ENCODE measurements around the gene IGFL4.
"Not testable (repeated sequence)": the region's sequence is repeated elsewhere in the genome, so short reads cannot be mapped to it uniquely, and the experiment has no call there.

The IGFL4 gene

DNA sequence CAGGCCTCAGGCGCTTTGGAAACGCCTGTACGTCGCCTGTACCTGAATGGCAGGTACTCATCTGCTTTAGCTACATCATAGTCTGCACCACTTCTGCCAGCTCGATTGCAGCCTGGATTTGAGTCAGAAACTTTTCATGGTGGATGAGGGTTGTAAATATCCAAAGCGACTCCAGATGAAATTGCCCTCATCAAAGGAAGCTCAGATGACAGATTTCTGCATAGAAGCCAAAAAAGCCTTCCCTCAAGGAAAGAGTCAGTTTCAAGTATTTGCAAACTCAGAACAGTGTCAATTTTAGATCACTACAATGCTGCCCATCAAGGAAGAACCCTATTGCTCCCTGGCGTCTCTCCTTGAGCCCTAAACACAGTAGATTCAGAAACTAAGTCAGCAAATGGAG is 38.8 kb upstream of the IGFL4 start:
- H2BK12ac ChIP-seq (ENCODE audit: low read length): no peak overlapping the region
- H3K79me1 ChIP-seq (ENCODE audit: low read length): peaks cover 7% of the 10 kb centered on the region
- H4K91ac ChIP-seq (ENCODE audit: low read depth, low read length): peak overlapping the region; percentile 58
- H3K9ac ChIP-seq (ENCODE audit: low read length): no peak overlapping the region
- H2BK5ac ChIP-seq (ENCODE audit: low read depth, low read length, poor library complexity): no peak overlapping the region
- H3K27me3 ChIP-seq (ENCODE audit: insufficient read depth, low read length): peaks cover 11% of the 10 kb centered on the region
- H3K4me2 ChIP-seq (ENCODE audit: low read length): no peak overlapping the region
- H4K12ac ChIP-seq (ENCODE audit: low read depth, low read length): no peak overlapping the region
- H2AFZ ChIP-seq (ENCODE audit: insufficient read depth, low read length, poor library complexity): no peak overlapping the region
- no peak overlapping the region for H2BK120ac ChIP-seq (ENCODE audit: insufficient read depth, low read length, poor library complexity)
- H2AK5ac ChIP-seq (ENCODE audit: low read length): peak overlapping the region; percentile 73
- H3K36me3 ChIP-seq (ENCODE audit: control insufficient read depth in 1 of 2, insufficient read depth in 2 of 2, low read length in 2 of 2): no peaks in the 10 kb centered on the region
- H3K4me1 ChIP-seq (ENCODE audit: control insufficient read depth in 1 of 2, insufficient read depth in 2 of 2, low read length in 2 of 2): peaks cover 7% of the 10 kb centered on the region in 2 experiments
- H3K27ac ChIP-seq (ENCODE audit: low read depth, low read length): no peak overlapping the region
- no peak overlapping the region for H3K23ac ChIP-seq (ENCODE audit: low read length)
- H3K9me3 ChIP-seq (ENCODE audit: insufficient read depth, low read depth, low read length): peaks cover 9% of the 10 kb centered on the region
- no peak overlapping the region for H3K14ac ChIP-seq (ENCODE audit: low read length)
- WGBS (ENCODE audit: extremely low coverage, insufficient coverage, insufficient read length): no CpG with 5 or more reads among the region's 7 CpGs
- no peak overlapping the region for H4K8ac ChIP-seq (ENCODE audit: low read depth, low read length)
- no peak overlapping the region for H3K4me3 ChIP-seq (ENCODE audit: low read depth, low read length)
- no peak for DNase-seq
- H3K79me2 ChIP-seq (ENCODE audit: control insufficient read depth, insufficient read depth, low read length, poor library complexity): no peaks in the 10 kb centered on the region
- H3K18ac ChIP-seq (ENCODE audit: low read length): no peak overlapping the region
- no peak overlapping the region for H3K4ac ChIP-seq (ENCODE audit: low read depth, low read length)

DNA sequence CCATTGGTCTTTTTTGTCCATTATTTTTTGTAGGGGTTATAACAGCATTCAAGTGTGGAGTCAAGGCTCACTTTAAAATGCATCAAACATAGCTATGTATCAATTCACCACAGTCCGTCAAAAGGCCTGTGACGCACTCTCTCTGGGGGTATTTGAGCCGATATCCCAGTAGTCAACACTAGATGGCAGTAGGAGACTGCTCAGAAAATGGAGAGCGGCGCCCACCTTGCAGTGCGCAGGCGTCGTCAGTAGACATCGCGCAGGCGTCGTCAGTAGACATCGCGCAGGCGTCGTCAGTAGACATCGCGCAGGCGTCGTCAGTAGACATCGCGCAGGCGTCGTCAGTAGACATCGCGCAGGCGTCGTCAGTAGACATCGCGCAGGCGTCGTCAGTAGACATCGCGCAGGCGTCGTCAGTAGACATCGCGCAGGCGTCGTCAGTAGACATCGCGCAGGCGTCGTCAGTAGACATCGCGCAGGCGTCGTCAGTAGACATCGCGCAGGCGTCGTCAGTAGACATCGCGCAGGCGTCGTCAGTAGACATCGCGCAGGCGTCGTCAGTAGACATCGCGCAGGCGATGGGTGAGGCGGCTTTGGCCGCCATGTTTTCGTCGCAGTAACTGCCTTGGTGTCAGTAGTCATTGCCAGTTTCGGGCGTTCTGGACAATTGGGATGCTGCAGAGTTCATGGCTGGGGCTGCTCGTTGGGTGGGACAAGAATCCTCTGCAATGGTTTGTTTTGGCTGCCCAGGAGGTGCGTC is 38.0 kb upstream of the IGFL4 start:
- H3K14ac ChIP-seq (ENCODE audit: low read length); H2BK5ac ChIP-seq (ENCODE audit: low read depth, low read length, poor library complexity); H3K79me1 ChIP-seq (ENCODE audit: low read length); H3K4me1 ChIP-seq (ENCODE audit: control insufficient read depth in 1 of 2, insufficient read depth in 2 of 2, low read length in 2 of 2); H3K4me2 ChIP-seq (ENCODE audit: low read length); H3K79me2 ChIP-seq (ENCODE audit: control insufficient read depth, insufficient read depth, low read length, poor library complexity); H2BK120ac ChIP-seq (ENCODE audit: insufficient read depth, low read length, poor library complexity); H3K4me3 ChIP-seq (ENCODE audit: low read depth, low read length); H3K9me3 ChIP-seq (ENCODE audit: insufficient read depth, low read depth, low read length); H3K27ac ChIP-seq (ENCODE audit: low read depth, low read length); H2AFZ ChIP-seq (ENCODE audit: insufficient read depth, low read length, poor library complexity); H2BK12ac ChIP-seq (ENCODE audit: low read length); H3K9ac ChIP-seq (ENCODE audit: low read length); H3K18ac ChIP-seq (ENCODE audit: low read length); H3K4ac ChIP-seq (ENCODE audit: low read depth, low read length); H2AK5ac ChIP-seq (ENCODE audit: low read length); H4K8ac ChIP-seq (ENCODE audit: low read depth, low read length); H3K36me3 ChIP-seq (ENCODE audit: control insufficient read depth in 1 of 2, insufficient read depth in 2 of 2, low read length in 2 of 2); H4K12ac ChIP-seq (ENCODE audit: low read depth, low read length); H3K23ac ChIP-seq (ENCODE audit: low read length): not testable (repeated sequence)
- Histone ChIP-seq H3K27me3 (ENCODE audit: insufficient read depth, low read length) (peaks cover 11% of the 10 kb centered on the region), H4K91ac (ENCODE audit: low read depth, low read length) (peak overlapping the region; percentile 58)
- DNase-seq: peak; percentile 80 to 94
- no CpG with 5 or more reads among the region's 71 CpGs for WGBS (ENCODE audit: extremely low coverage, insufficient coverage, insufficient read length)

DNA sequence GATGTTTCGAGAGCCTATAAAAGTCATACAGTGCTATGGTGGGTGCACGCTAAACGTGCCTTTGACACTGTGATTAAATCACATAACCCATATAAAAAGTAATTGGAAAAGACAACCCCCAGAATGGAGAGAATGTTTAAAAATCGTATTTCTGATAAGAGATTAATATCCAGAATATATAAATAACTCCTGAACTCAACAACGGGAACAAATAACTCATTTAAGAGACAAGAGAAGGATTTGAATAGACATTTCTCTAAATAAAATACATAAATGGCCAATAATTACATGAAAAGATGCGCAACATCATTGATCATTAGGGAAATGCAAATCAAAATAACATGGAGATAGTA is 37.0 kb upstream of the IGFL4 start:
- no peak overlapping the region for H2BK12ac ChIP-seq (ENCODE audit: low read length)
- H3K4me3 ChIP-seq (ENCODE audit: low read depth, low read length): no peak overlapping the region
- H3K36me3 ChIP-seq (ENCODE audit: control insufficient read depth in 1 of 2, insufficient read depth in 2 of 2, low read length in 2 of 2): no peaks in the 10 kb centered on the region
- DNase-seq: no peak
- H3K9ac ChIP-seq (ENCODE audit: low read length): no peak overlapping the region
- H3K4me2 ChIP-seq (ENCODE audit: low read length): no peak overlapping the region
- H3K14ac ChIP-seq (ENCODE audit: low read length): no peak overlapping the region
- no peak overlapping the region for H2AFZ ChIP-seq (ENCODE audit: insufficient read depth, low read length, poor library complexity)
- no peak overlapping the region for H3K23ac ChIP-seq (ENCODE audit: low read length)
- H3K4ac ChIP-seq (ENCODE audit: low read depth, low read length): no peak overlapping the region
- no peak overlapping the region for H2AK5ac ChIP-seq (ENCODE audit: low read length)
- H4K12ac ChIP-seq (ENCODE audit: low read depth, low read length): no peak overlapping the region
- H2BK120ac ChIP-seq (ENCODE audit: insufficient read depth, low read length, poor library complexity): no peak overlapping the region
- H3K9me3 ChIP-seq (ENCODE audit: insufficient read depth, low read depth, low read length): peaks cover 9% of the 10 kb centered on the region
- H3K79me2 ChIP-seq (ENCODE audit: control insufficient read depth, insufficient read depth, low read length, poor library complexity): no peaks in the 10 kb centered on the region
- H4K91ac ChIP-seq (ENCODE audit: low read depth, low read length): no peak overlapping the region
- H3K18ac ChIP-seq (ENCODE audit: low read length): no peak overlapping the region
- peaks cover 7% of the 10 kb centered on the region in 2 experiments for H3K4me1 ChIP-seq (ENCODE audit: control insufficient read depth in 1 of 2, insufficient read depth in 2 of 2, low read length in 2 of 2)
- no peak overlapping the region for H4K8ac ChIP-seq (ENCODE audit: low read depth, low read length)
- H3K27me3 ChIP-seq (ENCODE audit: insufficient read depth, low read length): peaks cover 11% of the 10 kb centered on the region
- H2BK5ac ChIP-seq (ENCODE audit: low read depth, low read length, poor library complexity): no peak overlapping the region
- H3K27ac ChIP-seq (ENCODE audit: low read depth, low read length): no peak overlapping the region
- H3K79me1 ChIP-seq (ENCODE audit: low read length): peaks cover 7% of the 10 kb centered on the region
- no CpG with 5 or more reads among the region's 6 CpGs for WGBS (ENCODE audit: extremely low coverage, insufficient coverage, insufficient read length)

DNA sequence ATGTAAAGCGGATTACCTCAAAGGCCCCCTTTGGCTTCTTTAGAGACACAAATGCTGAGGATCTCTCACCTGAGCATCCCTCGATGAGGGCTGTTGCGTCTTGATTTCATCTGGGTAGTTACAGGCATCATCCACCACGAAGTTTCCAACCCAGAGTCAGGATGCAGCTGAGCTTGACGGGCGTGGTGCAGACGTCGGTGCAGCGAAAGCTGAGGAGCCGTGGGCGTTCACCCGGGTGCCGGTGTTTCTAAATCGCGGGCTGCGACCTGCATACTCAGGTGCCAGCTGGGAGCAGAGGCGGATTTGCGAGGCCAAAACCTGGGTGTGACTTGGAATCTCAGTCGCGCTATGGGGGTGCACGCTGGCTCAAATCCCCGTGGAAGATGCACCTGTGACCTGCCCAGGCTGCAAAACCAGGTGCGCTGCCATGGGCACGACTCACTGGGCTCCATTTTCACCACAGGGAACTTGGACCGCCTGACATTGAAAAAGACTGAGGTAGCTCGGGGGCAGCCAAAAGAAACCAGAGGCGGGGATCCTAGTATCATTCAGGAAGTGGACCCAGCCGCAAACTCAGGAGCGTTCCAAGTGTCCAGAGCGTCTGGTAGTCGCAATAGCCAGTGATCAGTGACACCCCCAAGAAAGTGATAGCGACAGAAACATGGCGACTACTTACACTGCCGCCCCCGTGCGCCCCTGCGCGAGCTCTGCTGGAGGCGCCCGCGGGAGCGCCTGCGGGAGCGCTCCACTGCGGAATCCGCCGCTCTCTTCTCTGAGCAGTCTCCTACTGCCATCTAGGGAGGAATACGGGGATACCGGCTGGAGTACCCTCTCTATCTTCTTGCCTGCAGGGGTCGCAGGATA is 36.4 kb upstream of the IGFL4 start:
- Histone ChIP-seq H2BK12ac (ENCODE audit: low read length) (no peak overlapping the region), H3K27me3 (ENCODE audit: insufficient read depth, low read length) (peaks cover 11% of the 10 kb centered on the region), H3K4me2 (ENCODE audit: low read length) (peak overlapping the region; percentile 86), H2BK120ac (ENCODE audit: insufficient read depth, low read length, poor library complexity) (no peak overlapping the region), H3K36me3 (ENCODE audit: control insufficient read depth in 1 of 2, insufficient read depth in 2 of 2, low read length in 2 of 2) (no peaks in the 10 kb centered on the region), H3K4ac (ENCODE audit: low read depth, low read length) (no peak overlapping the region), H3K9me3 (ENCODE audit: insufficient read depth, low read depth, low read length) (peaks cover 9% of the 10 kb centered on the region), H3K79me1 (ENCODE audit: low read length) (peaks cover 7% of the 10 kb centered on the region), H3K4me3 (ENCODE audit: low read depth, low read length) (no peak overlapping the region), H3K18ac (ENCODE audit: low read length) (no peak overlapping the region), H3K4me1 (ENCODE audit: control insufficient read depth in 1 of 2, insufficient read depth in 2 of 2, low read length in 2 of 2) (peaks cover 7% of the 10 kb centered on the region in 2 experiments), H3K23ac (ENCODE audit: low read length) (no peak overlapping the region), H4K91ac (ENCODE audit: low read depth, low read length) (no peak overlapping the region), H2BK5ac (ENCODE audit: low read depth, low read length, poor library complexity) (no peak overlapping the region), H2AK5ac (ENCODE audit: low read length) (no peak overlapping the region), H3K79me2 (ENCODE audit: control insufficient read depth, insufficient read depth, low read length, poor library complexity) (no peaks in the 10 kb centered on the region), H3K14ac (ENCODE audit: low read length) (no peak overlapping the region), H4K12ac (ENCODE audit: low read depth, low read length) (no peak overlapping the region), H3K27ac (ENCODE audit: low read depth, low read length) (no peak overlapping the region), H4K8ac (ENCODE audit: low read depth, low read length) (no peak overlapping the region), H3K9ac (ENCODE audit: low read length) (no peak overlapping the region), H2AFZ (ENCODE audit: insufficient read depth, low read length, poor library complexity) (no peak overlapping the region)
- WGBS (ENCODE audit: extremely low coverage, insufficient coverage, insufficient read length): no CpG with 5 or more reads among the region's 50 CpGs
- DNase-seq: peak; percentile 57 to 67
